Stimulated activated CD8-positive, alpha-beta memory T cell treated with anti-CD3 and anti-CD28 coated beads, Interleukin-4, amount 100 ng/mL, for 24 hours (primary cell): Measurements from ENCODE around the gene CELSR3.
A peak's percentile ranks its signal among the peaks of the same experiment; 100 is the strongest.

ENCODE experiments used
- DNase-seq: peaks from one replicate; pipeline ENCODE4 v3.0.0-alpha.2; 2020; ENCODE audit warnings: low read depth

The CELSR3 gene

DNA sequence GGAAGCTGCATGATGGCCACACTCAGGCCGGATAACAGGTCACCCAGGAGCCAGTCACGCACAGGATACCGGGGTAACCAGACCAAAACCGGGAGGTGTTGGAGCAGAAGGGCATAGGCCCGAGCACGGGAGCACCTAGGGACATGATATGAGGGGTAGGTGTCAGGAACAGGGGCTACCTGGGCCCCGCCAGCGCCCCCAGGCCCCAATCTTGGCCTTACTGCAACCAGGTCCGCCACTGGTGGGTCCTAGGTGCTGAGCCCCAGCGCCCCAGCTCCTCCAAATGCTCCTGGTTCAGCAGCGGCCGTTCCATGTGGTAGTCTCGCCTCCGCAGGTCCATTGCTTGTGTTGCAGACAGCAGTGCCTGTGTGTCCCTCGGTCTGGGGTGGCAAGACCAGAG lies 29.4 kb downstream of the CELSR3 start:
- DNase-seq = no peak

DNA sequence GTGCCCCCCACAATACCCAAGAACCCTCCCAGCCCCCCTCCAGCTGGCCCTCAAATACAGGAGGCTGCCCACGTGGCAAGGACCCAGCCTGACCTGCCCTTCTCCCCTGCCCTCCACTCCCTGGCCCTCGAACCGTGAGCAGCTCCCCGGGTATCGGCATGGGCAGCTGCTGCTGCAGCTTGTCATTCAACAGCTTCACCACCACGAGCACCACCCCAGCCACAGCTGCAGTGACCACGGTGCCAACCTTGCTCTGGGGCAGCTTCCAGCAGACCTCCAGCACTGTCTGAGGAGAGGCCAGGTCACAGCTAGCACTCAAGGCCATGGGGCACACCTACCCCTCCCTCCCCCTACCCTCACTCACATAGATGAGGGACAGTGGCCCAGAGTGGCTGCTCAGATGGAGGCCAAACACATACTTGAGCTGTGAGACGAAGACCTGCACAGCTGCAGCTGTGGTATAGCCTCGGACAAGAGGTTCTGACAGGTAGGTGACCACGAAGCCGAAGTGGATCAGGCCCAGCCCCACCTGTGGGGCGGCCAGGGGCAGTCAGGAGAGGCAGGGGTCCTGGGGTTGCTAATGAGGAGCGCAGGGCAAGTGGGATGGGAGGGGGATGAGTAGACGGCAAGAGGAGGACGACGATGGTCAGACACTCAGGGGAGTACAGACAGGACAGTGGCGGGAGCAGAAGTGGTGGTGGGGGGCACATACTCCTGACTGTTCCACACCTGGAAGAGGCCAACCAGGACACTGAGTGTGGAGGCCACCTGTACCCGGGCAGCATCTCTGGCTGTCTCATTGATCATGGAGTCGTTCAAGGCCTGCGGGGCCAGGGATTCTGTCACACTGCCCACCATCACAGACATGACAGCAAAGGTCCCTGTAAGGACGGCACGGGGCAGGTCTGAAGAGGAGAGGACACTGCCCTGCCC lies 30.9 kb downstream of the CELSR3 start:
- no peak for DNase-seq

DNA sequence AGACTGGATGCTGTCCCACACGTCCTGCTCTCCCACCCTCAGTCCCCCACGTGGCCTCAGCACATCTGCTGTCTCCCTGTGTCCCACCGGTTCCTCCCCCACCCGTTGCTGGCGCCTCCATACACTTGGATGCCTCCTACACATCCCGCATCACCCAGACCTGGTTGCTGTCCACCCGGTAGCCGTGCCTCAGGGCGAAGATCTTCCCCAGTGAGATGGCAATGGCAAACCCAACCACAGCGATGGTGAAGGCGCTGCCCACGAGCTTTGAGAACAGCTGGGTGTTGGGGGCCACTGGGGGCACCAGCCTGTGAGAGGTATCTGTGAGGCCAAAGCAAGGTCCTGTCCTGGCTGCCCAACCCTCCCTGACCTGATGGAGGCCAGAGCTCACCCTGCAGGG lies 31.9 kb downstream of the CELSR3 start:
- no peak for DNase-seq

DNA sequence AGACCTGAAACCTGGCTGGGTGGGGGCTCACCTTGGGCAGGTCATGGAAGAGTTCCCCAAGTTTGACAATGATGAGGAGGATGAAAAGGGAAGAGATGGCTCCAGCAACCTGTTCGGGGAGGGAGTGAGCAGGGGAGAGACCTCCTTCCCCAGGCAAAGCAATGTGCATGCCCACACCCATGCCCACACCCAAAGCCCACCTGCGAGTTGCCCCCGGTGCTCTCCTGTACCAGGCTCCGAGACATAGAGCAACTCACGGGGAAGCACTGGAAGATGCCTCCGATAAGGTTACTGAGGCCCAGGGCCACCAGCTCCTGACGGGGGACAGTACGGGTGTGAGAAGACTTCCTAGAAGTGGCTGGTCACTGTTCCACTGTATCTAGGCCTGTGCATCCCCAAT lies 32.3 kb downstream of the CELSR3 start:
- no peak for DNase-seq

DNA sequence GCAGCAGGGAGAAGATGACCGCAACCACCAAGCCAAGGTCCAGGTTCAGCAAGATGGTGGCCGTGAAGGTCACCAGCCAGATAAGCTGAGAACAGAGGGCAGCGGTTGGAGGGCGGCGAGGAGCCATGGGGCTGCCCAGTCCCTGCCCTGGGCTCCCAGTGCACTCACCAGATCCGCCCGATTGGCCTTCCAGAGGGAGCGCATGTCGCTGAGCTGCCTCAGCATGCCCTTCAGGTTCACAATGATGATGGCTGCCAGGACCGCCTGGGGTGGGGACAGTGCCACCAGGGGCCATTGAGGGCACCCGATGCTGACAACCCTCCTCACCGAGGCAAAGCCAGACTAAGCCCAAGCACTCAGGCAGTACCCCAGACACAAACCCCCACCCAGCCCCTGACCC lies 32.8 kb downstream of the CELSR3 start:
- DNase-seq = no peak

DNA sequence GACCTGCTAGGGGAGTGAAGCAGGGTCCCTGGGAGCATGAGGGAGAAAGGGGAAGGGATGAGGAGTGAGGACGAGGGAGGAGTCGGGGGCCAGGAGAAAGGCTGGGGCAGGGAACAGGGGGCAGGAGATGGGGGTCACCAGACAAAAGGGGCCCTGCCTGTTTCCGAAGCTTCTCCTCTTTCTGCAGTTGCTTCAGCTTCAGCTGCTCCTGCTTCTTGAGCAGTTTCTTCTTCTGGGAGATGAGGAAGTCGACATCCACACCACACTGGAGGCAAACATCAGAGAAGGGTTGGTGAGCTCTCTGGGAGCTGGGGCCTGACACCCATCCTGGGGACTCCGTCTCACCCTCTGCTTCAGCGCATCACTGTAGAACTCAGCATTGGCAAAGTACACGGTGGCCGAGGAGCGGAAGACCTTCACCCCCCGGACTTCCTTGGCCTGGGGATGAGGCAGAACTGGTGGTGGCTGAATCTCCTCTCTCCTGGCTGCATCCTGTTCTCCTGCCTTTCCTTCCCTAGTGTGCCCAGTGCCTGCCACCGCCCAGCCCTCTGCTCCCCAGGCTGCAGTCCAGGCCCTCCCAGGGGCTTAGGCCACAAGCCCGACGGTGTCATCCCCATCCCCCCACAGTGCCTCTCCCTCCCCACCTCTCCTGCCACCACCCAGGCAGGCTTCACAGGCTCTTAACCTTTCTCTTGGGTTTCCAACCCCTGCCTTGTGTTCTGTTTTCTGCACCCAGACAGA lies 34.2 kb downstream of the CELSR3 start:
- DNase-seq = no peak

DNA sequence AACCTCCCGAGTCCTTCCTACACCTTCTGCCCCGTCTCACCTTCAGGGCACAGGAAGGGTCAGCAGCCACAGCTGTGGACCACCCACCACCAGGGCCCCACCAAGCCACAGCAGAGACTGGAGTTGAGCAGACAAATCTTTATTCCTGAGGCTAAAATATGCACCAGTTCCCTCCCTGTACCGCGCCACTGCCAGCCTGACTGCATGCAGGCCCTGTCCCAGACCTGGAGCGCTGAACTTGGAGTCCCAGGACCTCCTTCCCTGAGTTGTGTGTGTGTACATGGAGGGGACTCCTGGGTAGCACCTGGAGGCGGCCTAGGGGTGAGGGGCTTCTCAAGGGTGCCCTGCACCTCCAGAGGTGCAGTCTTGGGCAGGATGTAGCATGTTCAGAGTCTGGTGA lies 37.1 kb downstream of the CELSR3 start:
- DNase-seq = no peak

DNA sequence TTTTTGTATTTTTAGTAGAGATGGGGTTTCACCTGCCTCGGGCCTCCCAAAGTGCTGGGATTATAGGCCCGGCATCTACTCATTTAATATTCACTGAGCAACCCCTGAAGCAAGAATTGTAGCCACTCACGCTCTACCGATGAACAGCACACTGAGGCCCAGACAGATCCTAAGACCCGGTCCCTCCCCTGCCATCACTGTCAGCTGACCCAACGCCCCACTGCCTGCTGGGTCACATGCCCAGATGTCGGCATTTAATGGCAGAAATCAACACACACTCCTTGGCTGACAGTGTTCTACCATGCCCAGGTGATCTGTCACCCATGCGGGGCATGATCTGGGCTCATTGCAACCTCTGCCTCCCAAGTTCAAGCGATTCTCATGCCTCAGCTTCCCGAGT lies 37.9 kb downstream of the CELSR3 start:
- DNase-seq = no peak

DNA sequence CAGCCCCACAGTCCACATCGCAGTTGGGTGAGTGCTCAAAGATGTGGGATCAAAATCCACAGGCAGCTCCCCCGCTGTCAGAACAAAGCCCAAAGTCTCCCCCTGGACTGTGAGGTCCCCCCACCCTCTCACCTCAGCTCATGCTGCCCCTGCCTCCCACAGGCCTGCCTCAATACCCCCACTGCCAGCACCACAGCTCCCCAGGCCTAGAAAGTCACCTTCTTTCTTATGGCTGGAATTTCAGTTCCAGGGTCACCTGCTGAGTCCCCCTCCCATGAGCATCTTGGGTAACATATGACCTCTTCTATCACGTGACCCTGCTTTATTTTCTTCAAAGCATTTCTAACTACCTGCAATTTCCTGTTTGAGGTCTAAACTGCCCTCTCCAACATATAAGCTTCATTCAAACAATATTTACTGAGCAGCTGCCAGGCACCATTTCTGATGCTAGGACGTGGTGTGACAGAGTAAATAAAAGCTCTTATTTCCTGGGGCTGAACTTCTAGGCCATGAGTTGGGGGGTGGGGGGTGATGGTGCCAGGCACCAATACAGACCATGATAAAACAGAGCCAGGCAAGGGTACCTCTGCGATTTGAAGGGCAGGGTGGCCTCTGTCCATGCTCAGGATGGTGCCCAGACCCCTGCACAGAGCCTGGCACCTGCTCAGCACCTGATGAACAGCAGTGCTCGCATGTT lies 38.7 kb downstream of the CELSR3 start:
- no peak for DNase-seq

DNA sequence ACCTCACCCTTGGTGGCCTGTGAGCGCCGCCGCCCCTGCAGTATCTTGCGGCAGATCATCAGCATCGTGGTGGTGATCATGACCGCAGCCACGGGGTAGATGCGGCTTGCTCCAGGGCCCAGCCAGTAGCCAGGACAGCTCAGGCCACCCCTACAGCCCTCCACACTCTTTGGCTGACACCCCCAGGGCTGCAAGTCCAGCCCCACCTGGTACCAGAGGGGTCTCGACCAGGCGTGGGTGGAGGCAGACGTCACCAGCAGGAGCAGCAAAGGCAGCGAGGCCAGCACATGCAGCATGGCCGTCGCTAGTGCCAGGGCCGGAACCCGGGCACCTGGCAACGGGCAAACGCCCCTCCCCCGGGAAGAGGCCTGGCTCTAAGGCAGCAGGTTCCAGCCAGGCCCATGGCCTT lies 41.2 kb downstream of the CELSR3 start, which contains the start of gene TMEM89:
Gene TMEM89, minus strand, starts transcription at position 309 of the 409 bp plus-strand sequence. Its CDS starts 13 bp downstream, at position 296.
- DNase-seq = no peak

DNA sequence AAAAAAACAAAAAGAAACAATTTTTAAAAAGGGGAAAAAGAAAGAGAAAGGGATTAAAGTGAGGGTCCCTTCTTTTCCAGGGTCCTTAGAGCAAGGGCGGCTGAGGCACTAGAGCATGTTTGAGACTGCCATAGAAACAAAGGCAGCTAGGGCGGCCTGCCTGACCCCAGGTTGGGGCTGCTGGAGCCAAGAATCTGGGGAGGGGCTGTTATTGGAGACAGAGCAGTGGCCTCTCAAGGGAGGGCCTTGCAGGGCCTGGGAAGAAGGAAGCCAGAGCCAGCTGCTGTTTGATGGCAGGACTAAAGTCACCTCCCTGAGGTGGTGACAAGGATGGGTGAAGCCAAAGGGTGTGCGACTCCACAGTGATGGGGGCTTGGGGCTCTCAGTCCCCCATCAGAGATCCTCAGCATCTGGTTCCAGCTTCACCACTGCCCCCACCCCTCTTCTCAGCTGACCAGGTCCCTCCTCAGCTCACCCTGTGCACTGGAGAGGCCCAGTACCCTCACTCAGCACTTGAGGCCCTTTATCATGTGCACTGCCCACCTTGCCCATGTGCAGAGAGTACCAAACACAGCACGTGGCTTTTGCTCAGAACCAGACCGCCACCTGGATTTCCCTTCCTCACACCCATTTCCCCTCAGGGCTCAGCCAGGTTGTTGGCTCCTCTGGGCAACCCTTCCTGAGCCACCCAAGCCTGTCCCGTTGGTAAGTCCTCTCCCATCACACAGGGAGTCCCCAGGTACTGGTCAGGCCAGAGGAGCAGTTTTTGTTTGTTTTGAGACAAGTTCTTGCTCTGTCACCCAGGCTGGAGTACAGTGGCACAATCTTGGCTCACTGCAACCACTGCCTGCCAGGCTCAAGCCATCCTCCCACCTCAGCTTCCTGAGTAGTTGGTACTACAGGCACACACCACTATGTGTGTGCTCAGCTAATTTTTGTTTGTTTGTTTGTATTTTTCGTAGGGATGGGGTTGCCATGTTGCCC lies 42.9 kb downstream of the CELSR3 start:
- DNase-seq = no peak

DNA sequence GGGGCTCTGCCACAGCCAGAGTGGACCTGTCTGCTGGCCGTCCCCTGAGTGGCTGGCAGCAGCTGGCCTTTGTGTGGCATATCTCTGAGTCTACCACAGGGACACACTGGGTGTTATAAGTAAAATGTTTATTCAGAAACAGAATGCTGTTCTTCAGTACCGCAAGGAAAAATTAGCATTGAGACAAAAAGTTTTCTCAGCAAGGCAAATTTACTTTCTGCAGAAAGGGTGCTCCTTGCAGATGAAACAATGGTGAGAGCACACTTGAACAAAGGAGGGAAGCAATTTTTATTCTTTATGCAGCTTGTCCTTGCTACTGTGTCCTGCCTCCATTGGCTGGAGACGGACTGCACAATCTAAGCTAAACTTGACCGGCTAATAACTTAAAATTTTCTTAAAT lies 45.1 kb downstream of the CELSR3 start:
- DNase-seq = no peak

DNA sequence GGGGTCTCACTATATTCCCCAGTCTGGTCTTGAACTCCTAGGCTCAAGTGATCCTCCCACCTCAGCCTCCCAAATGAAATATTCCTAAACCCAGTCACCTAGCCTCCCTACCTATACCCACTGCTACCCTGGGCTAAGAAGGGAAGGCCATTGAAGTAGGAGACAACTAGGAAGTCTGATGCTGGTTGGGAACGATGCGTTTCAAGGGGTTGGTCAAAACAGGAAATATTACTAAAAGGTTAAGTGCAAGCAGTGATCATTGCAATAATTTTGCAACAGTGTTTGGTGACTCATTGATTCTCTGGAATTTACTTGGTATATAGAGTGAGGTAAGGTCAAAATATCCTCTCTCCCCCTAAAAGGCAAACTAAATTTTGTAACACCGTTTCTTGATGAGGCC lies 48.6 kb downstream of the CELSR3 start:
- no peak for DNase-seq

DNA sequence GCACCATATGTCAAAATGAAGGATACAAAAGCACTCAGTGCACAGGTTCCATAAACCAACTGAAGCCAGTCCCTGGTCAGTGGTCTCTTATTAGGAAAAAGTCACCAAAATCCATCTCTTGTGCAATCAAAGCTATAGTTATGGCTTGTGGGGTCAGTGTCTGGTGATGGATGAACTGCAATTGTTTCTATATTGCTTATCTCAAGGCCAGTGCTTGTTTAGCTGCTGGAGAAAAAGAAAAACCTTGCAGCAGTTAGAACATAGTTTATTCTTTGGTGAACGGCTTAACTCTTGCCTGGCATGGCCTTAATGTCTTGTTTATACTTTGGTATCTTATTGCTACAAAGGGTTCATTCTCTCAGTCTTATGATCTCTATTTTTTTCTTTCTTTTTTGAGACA lies 50.4 kb downstream of the CELSR3 start:
- no peak for DNase-seq

DNA sequence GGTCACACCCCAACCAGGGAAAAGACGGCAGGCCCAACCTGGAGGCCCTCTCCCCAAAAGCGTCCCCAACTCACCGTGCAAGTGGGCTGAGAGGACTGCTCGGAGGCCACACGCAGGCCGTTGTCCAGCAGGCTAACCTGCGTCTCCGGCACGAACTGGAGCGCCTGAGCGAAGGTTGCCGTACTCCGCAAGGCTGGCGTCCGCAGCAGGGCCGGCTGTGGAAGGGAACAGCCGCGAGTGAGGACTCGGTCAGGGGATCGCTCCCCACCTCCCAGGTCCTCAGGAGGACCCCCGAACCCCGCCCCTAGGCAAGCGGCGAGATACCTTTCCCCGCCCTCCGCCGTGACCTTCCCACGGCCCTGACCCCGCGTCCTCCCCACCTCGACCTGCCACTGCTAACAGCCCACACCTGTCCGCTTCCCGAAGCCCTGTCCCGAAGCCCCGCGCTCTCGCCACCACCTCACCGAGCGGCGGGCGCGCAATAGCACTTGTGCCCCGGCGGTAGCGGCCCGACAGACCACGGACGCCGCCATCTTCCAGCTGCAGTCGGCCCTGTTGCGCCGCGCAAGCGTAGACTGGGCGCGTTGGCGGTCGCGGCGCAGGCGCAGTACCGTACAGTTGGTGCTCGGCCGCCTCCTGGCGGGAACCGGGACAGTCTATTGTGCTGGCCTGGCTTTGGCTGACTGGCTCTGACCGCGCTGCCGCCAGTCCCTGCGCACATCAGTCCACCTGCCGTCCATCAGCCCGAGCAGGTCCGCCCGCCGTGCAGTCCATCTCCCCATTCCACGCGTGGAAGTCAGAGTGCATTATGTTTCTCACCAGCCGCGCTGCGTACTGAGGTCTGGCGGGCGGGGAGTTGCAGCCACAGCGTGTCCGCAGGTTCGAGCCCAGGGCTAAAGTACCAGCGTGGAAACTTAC lies 53.3 kb downstream of the CELSR3 start, which contains the start of gene UQCRC1:
Gene UQCRC1, minus strand, starts transcription at position 559 of the 918 bp plus-strand sequence. Its CDS starts 26 bp downstream, at position 533.
- peak; percentile 85 for DNase-seq

DNA sequence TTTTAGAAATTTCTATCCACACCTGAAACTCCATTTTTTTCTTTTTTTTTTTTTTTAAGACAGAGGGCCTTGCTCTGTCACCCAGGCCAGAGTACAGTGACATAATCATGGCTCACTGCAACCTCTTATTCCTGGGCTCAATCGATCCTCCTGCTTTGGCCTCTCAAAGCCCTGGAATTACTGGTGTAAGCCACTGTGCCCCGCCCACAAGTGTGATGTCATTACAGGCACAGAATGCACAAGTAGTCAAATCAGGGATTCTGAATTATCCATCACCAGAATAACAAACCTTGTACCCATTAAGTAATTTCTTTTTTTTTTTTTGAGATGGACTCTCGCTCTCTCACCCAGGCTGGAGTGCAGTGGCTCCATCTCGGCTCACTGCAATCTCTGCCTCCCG lies 55.2 kb downstream of the CELSR3 start:
- no peak for DNase-seq

DNA sequence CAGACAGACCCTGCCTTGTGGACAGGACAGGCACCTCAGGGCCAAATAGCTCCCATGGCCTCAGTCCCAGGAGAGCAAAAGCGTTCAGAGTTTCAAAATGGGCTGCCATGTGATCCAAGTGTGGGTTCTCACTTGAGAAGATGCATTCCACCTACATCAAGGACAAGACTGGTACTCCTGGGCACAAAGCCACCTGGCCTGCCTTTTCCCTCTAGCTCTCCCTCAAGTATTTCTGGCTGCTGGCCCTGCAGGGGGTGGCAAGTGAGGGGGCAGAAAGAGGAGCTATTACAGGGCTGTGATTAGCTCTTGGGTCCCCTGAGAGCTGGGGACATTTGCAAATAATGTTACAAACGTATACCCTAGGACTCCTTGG lies 61.1 kb downstream of the CELSR3 start:
- no peak for DNase-seq

DNA sequence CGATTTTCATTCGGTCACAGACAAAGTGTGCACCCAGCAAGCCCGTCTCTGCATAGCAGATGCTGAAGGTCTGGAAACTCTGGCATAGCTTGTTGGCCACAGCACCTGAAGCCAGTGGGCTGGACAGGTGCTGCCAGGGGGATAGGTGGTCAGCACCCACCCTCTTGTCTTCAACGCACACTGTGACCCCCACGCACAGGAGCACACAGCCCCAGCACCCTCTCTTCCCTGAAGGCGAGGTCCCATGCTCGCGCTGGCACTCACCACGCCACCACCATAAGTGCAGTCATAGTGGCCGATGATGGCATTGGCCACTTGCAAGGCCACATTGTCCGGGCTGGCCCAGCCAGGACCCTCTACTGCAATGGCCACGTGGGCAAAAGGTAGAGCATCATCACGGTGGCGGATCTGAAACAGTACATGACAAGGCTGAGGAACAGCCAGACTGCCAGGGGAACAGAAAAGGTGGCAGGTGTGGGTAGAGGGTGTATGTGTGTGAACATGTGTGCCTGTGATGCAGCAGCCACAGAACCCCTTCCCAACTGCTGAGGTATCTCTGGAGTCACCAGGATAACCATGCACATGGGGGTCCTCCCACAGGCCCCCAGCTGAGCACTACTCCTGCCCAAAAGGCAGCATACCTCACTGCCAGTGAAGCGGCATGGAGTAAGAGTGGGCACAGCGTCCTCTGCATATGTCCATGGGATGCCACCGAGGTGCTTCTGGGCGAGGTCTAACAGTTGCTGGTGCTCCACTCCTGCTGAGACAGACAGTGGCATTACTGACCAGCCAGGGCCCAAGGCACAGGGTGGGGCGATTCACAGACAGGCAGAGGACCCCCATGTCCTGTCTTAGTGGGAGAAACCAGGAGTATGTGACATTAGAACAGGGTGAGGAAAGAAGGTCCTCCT lies 61.7 kb downstream of the CELSR3 start:
- DNase-seq = no peak
